Large intestine (tissue), 3 donors: ENCODE results near the gene ARHGEF1. TPM values are rescaled to one million over a fixed set of nuclear protein-coding genes. Genes with fewer than 3 reads are reported as not detected.

Experiments used
- DNase-seq, 2 donors: peaks; one replicate each; pipeline versions ENCODE4 v3.0.0 to v3.0.0-alpha.2; 2013
- H3K27ac ChIP-seq: one replicate; pipeline ENCODE4 v1.5.1; 2013; ENCODE audit warnings: low read length
- H3K27me3 ChIP-seq: 2 replicates; pipeline ENCODE4 v1.6.1; 2013; ENCODE audit warnings: low read length; ENCODE audit not compliant: control insufficient read depth, insufficient read depth
- H3K36me3 ChIP-seq: 2 replicates; pipeline ENCODE4 v1.6.1; 2013; ENCODE audit warnings: low read length; ENCODE audit not compliant: control insufficient read depth, insufficient read depth
- H3K4me1 ChIP-seq: one replicate; pipeline ENCODE4 v1.6.1; 2013; ENCODE audit warnings: low read length; ENCODE audit not compliant: control insufficient read depth, insufficient read depth
- H3K4me3 ChIP-seq: one replicate; pipeline ENCODE4 v1.5.1; 2013; ENCODE audit warnings: low read length
- H3K9me3 ChIP-seq: one replicate; pipeline ENCODE4 v1.6.1; 2013; ENCODE audit warnings: mild to moderate bottlenecking, low read depth, low read length, moderate library complexity; ENCODE audit not compliant: control insufficient read depth
- WGBS: methylation state at CpG from one replicate; pipeline ENCODE4 v1.1.5; 2013; ENCODE audit warnings: low lambda C conversion rate; ENCODE audit not compliant: insufficient coverage; 5-methylcytosine and 5-hydroxymethylcytosine counted together
- polyA plus RNA-seq: library from polyadenylated mRNA; unstranded; fragments of 120-200 nt; gene quantifications from one replicate; pipeline ENCODE4 v1.2.1, GENCODE V29; 2013

ARHGEF1 gene
- polyA plus RNA-seq, 1 donor, result 63.6 TPM

- 100% methylated on average over 1 of the region's 33 CpGs for WGBS
- no peak for DNase-seq
- Histone ChIP-seq H3K4me3 (no peak overlapping the region), H3K36me3 (no peaks in the 10 kb centered on the region), H3K27ac (no peak overlapping the region), H3K4me1 (peaks cover 5% of the 10 kb centered on the region), H3K9me3 (peaks cover 10% of the 10 kb centered on the region), H3K27me3 (peaks cover 95% of the 10 kb centered on the region)
Measured at GRCh38 chr19:41919948-41920712, 37.1 kb downstream of the ARHGEF1 start.

GRCh38 chr19:41920882-41921576 lies 38.0 kb downstream of the ARHGEF1 start:
- 3% methylated on average over 5 of the region's 26 CpGs for WGBS
- H3K27me3 ChIP-seq, result peaks cover 95% of the 10 kb centered on the region
- no peak overlapping the region for H3K27ac ChIP-seq

GRCh38 chr19:41921577-41922576 lies 38.9 kb downstream of the ARHGEF1 start:
- WGBS, result 0% methylated on average over 1 of the region's 22 CpGs
- Histone ChIP-seq H3K36me3 (no peaks in the 10 kb centered on the region), H3K9me3 (peaks cover 10% of the 10 kb centered on the region), H3K27me3 (peaks cover 95% of the 10 kb centered on the region), H3K4me3 (no peak overlapping the region), H3K4me1 (no peaks in the 10 kb centered on the region), H3K27ac (no peak overlapping the region)
- DNase-seq, result no peak

More at GRCh38 chr19:41920882-41921576, 38.0 kb downstream of the ARHGEF1 start:
- no peaks in the 10 kb centered on the region for H3K36me3 ChIP-seq
- H3K9me3 ChIP-seq, result peaks cover 10% of the 10 kb centered on the region
- H3K4me1 ChIP-seq, result no peaks in the 10 kb centered on the region
- no peak overlapping the region for H3K4me3 ChIP-seq
- DNase-seq, result no peak

GRCh38 chr19:41922585-41922984 lies 39.6 kb downstream of the ARHGEF1 start:
- no peak overlapping the region for H3K4me3 ChIP-seq
- H3K27ac ChIP-seq, result no peak overlapping the region
- no peaks in the 10 kb centered on the region for H3K4me1 ChIP-seq
- H3K9me3 ChIP-seq, result peaks cover 10% of the 10 kb centered on the region
- DNase-seq, result no peak
- no peaks in the 10 kb centered on the region for H3K36me3 ChIP-seq
- H3K27me3 ChIP-seq, result peaks cover 95% of the 10 kb centered on the region
- WGBS, result no CpG with 5 or more reads among the region's 18 CpGs

GRCh38 chr19:41923045-41923788 lies 40.2 kb downstream of the ARHGEF1 start:
- Histone ChIP-seq H3K36me3 (no peaks in the 10 kb centered on the region), H3K4me1 (peaks cover 2% of the 10 kb centered on the region), H3K9me3 (peaks cover 8% of the 10 kb centered on the region), H3K27ac (no peak overlapping the region), H3K4me3 (no peak overlapping the region), H3K27me3 (peaks cover 95% of the 10 kb centered on the region)
- no peak for DNase-seq
- no CpG with 5 or more reads among the region's 6 CpGs for WGBS

GRCh38 chr19:41924151-41925145 lies 41.5 kb downstream of the ARHGEF1 start:
- H3K27ac ChIP-seq, result no peak overlapping the region
- peaks cover 93% of the 10 kb centered on the region for H3K27me3 ChIP-seq
- no peak for DNase-seq
- peaks cover 9% of the 10 kb centered on the region for H3K4me1 ChIP-seq
- H3K36me3 ChIP-seq, result no peaks in the 10 kb centered on the region
- H3K4me3 ChIP-seq, result no peak overlapping the region
- H3K9me3 ChIP-seq, result no peaks in the 10 kb centered on the region
- 67% methylated on average over 1 of the region's 13 CpGs for WGBS

- H3K36me3 ChIP-seq, result no peaks in the 10 kb centered on the region
- peaks cover 9% of the 10 kb centered on the region for H3K4me1 ChIP-seq
- no peak overlapping the region for H3K4me3 ChIP-seq
- peaks cover 93% of the 10 kb centered on the region for H3K27me3 ChIP-seq
- WGBS, result 58% methylated on average over 4 of the region's 7 CpGs
- no peak overlapping the region for H3K27ac ChIP-seq
- no peak for DNase-seq
- H3K9me3 ChIP-seq, result no peaks in the 10 kb centered on the region
Measured at GRCh38 chr19:41925208-41926003, 42.4 kb downstream of the ARHGEF1 start.

GRCh38 chr19:41926028-41926762 lies 43.2 kb downstream of the ARHGEF1 start:
- H3K36me3 ChIP-seq, result no peaks in the 10 kb centered on the region
- H3K4me1 ChIP-seq, result peaks cover 9% of the 10 kb centered on the region
- no peak overlapping the region for H3K27ac ChIP-seq
- 49% methylated on average over 2 of the region's 27 CpGs for whole genome bisulfite sequencing
- DNase-seq, result no peak
- no peak overlapping the region for H3K4me3 ChIP-seq
- peaks cover 93% of the 10 kb centered on the region for H3K27me3 ChIP-seq
- no peaks in the 10 kb centered on the region for H3K9me3 ChIP-seq
